Kidney (tissue), 14 donors: ENCODE data around the gene CRYBA2. TPM values are rescaled to one million over a fixed set of nuclear protein-coding genes. Genes with fewer than 3 reads are reported as not detected.

Experiments
- DNase-seq, 5 donors: peaks; one replicate each; pipeline ENCODE4 v3.0.0-alpha.2; 2013 to 2020
- FAIRE-seq: peaks from 2 replicates; lab custom pipeline; 2012; peaks lifted over from hg19 to GRCh38; lab: Jason Lieb, UNC
- H3K27ac ChIP-seq, 2 donors: one replicate each; pipeline ENCODE4 v1.7.0; 2013; ENCODE audit warnings: low read depth in 2 of 2, low read length in 2 of 2, inconsistent platforms in 1 of 2
- H3K27me3 ChIP-seq: one replicate; pipeline ENCODE4 v1.7.1; 2013; ENCODE audit warnings: low read length, inconsistent platforms; ENCODE audit not compliant: control insufficient read depth, insufficient read depth
- H3K36me3 ChIP-seq, 3 donors: one replicate each; pipeline versions ENCODE4 v1.7.0 to v1.7.1; 2013; ENCODE audit warnings: low read length in 3 of 3, control low read depth in 1 of 3, inconsistent platforms in 1 of 3; ENCODE audit not compliant: insufficient read depth in 3 of 3, control insufficient read depth in 2 of 3
- H3K4me1 ChIP-seq, 3 donors: one replicate each; pipeline versions ENCODE4 v1.7.0 to v1.7.1; 2013; ENCODE audit warnings: low read length in 3 of 3, inconsistent platforms in 1 of 3, low read depth in 1 of 3; ENCODE audit not compliant: control insufficient read depth in 2 of 3, insufficient read depth in 2 of 3
- H3K4me3 ChIP-seq, 3 donors: one replicate each; pipeline versions ENCODE4 v1.7.0 to v1.8.1; 2013; ENCODE audit warnings: low read length in 3 of 3, control low read depth in 1 of 3, inconsistent platforms in 1 of 3
- H3K9ac ChIP-seq, 3 donors: one replicate each; pipeline versions ENCODE4 v1.7.0 to v1.7.1; 2013; ENCODE audit warnings: low read length in 3 of 3, control low read depth in 1 of 3, inconsistent platforms in 1 of 3
- H3K9me3 ChIP-seq, 3 donors: one replicate each; pipeline versions ENCODE4 v1.7.0 to v1.7.1; 2013; ENCODE audit warnings: low read length in 3 of 3, control low read depth in 1 of 3, inconsistent platforms in 1 of 3; ENCODE audit not compliant: control insufficient read depth in 2 of 3, insufficient read depth in 1 of 3
- CTCF ChIP-seq: IDR thresholded peaks from 3 replicates; pipeline ENCODE4 v1.5.1; 2012; ENCODE audit warnings: mild to moderate bottlenecking, moderate library complexity, borderline replicate concordance; ENCODE audit not compliant: insufficient read depth; ENCODE audit errors: extremely low read depth
- intact Hi-C: fragments of 100-400 bp; cut with DNase I; formaldehyde crosslinking; loops from one replicate; pipeline ENCODE4 v1.11.1; 2022
- polyA plus RNA-seq: library from polyadenylated mRNA; stranded (reverse); fragments of 350-450 nt; fragmentation: Illumina TruSeq; extraction: RNeasy Lipid Tissue Mini Kit (QIAGEN cat#74804); gene quantifications from one replicate; pipeline ENCODE4 v1.2.3, GENCODE V29; 2014; ENCODE audit warnings: low read depth, low replicate concordance; ENCODE audit not compliant: insufficient read depth
- total RNA-seq: library from RNA; stranded (reverse); fragmentation: NEBNext Ultra II Directional; extraction: Animal tissue kit (Norgen Biotek cat#: 25700); gene quantifications from one replicate; pipeline ENCODE4 v1.2.1, GENCODE V29; 2021
- donor health status: control.
- donor health status: control.
- donor health status: control.
- donor health status: control.
- donor health status: control.
- donor health status: DM: yes; HTN: yes; CAD: no.
- donor health status: Normal renal cell carcinoma (clear cell type).

The CRYBA2 gene
- total and polyA plus RNA-seq, 2 donors from 2014 or later = not detected

GRCh38 chr2:219017201-219017931 lies 24.1 kb upstream of the CRYBA2 start:
- intact Hi-C loops = no loop called here
- no peak for FAIRE-seq

GRCh38 chr2:219016721-219017120 lies 23.5 kb upstream of the CRYBA2 start:
- no peak overlapping the region for H3K27ac ChIP-seq
- H3K4me1 ChIP-seq = no peaks in the 10 kb centered on the region
- intact Hi-C loops = no loop called here
- no peak overlapping the region for H3K4me3 ChIP-seq
- H3K9ac ChIP-seq = no peak overlapping the region
- DNase-seq = peak in 1 of 5 donors; percentile 29
- H3K27me3 ChIP-seq = no peaks in the 10 kb centered on the region
- no peak for FAIRE-seq
- no peaks in the 10 kb centered on the region for H3K36me3 ChIP-seq
- H3K9me3 ChIP-seq = no peaks in the 10 kb centered on the region
- TF ChIP-seq CTCF = no peak

More at GRCh38 chr2:219017201-219017931, 24.1 kb upstream of the CRYBA2 start:
- H3K36me3 ChIP-seq = no peaks in the 10 kb centered on the region
- no peaks in the 10 kb centered on the region for H3K27me3 ChIP-seq
- no peaks in the 10 kb centered on the region for H3K9me3 ChIP-seq
- H3K27ac ChIP-seq = no peak overlapping the region
- no peak for TF ChIP-seq CTCF
- no peak overlapping the region for H3K4me3 ChIP-seq
- no peaks in the 10 kb centered on the region for H3K4me1 ChIP-seq
- no peak overlapping the region for H3K9ac ChIP-seq
- peak in 1 of 5 donors; percentile 38 for DNase-seq

GRCh38 chr2:219010873-219011272 lies 17.7 kb upstream of the CRYBA2 start:
- H3K9me3 ChIP-seq = no peaks in the 10 kb centered on the region
- no peak overlapping the region for H3K27ac ChIP-seq
- no peak for TF ChIP-seq CTCF
- H3K4me1 ChIP-seq = no peaks in the 10 kb centered on the region
- H3K27me3 ChIP-seq = no peaks in the 10 kb centered on the region
- intact Hi-C loops = no loop called here
- DNase-seq = no peak
- H3K36me3 ChIP-seq = no peaks in the 10 kb centered on the region
- no peak overlapping the region for H3K9ac ChIP-seq
- H3K4me3 ChIP-seq = no peak overlapping the region
- no peak for FAIRE-seq
